Erythroblast (primary cell): ENCODE results near the gene NEURL2.

Experiments used
- GATA1 ChIP-seq: IDR thresholded peaks from 2 replicates; pipeline ENCODE4 v1.6.1; 2011; ENCODE audit warnings: low read depth, mild to moderate bottlenecking, control low read depth, low read length, moderate library complexity
- POLR2A ChIP-seq: IDR thresholded peaks from 2 replicates; pipeline ENCODE4 v1.6.1; 2011; ENCODE audit warnings: mild to moderate bottlenecking, low read length

DNA sequence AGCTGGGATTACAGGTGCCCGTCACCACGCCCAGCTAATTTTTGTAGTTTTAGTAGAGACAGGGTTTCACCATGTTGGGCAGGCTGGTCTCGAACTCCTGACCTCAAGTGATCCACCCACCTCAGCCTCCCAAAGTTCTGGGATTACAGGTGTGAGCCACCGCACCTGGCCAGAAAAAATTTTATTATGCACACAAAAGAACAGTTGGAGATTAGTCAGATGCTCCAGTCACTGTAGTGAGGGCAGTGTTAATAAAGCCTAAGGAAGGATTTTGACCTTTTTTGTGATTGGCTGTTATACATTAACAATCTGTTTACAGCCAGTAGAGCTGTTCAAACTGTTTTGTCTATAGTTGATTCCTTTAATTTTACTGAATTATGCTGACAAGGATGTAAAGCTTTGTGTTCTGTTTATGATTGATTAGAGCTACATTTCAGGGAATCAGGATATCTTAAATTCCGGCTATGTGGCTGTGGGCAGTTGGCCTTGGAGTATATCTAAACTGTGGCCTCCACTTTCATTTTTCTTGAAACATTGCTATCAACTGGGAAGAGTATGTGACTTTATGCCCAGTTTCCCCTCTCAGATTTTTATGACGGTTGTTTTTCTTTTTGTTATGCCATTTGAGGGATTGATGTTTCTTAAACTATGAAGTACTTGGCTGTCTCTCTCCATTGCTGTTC is 23.7 kb downstream of the NEURL2 start:
- TF ChIP-seq POLR2A, result no peak
- TF ChIP-seq GATA1, result no peak
